ENCODE measurements around the gene CLEC2D.
"Not testable (repeated sequence)": the region's sequence is repeated elsewhere in the genome, so short reads cannot be mapped to it uniquely, and the experiment has no call there.

Gene CLEC2D

DNA sequence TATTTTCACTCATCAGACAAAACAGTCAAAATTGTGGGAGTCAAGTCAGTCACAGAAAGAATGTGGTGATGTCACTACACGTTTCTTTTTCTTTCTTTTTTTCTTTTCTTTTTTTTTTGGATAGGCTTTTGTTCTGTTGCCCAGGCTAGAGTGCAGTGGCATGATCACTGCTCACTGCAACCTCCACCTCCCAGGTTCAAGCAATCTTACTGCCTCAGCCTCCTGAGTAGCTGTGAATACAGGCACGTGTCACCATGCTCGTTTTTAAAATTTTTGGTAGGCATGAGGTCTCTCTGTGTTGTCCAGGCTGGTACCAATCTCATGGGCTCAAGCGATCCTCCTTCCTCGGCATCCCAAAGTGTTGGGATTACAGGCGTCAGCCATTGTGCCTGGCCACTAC is 61.1 kb downstream of the CLEC2D start:
- no peak for DNase-seq (ENCODE audit: low spot score)

DNA sequence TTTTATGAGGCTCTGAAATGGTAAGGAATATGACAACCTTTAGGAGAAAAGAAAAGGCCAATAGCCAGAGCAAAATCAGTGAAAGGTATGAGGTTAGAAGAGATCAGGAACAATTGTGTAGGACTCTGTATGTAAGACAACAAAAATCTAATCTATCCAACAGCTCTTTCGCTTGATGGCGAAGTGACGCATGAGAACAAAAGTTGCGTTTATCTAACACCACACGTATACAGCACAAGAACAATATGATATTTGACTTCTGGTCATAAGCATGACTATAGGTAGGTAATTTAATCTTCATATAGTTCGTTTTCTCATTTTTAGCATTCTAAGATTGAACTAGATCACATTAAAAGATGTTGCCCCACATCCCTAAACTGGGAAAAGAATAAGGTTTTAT is 61.9 kb downstream of the CLEC2D start:
- no peak for DNase-seq (ENCODE audit: low spot score)

DNA sequence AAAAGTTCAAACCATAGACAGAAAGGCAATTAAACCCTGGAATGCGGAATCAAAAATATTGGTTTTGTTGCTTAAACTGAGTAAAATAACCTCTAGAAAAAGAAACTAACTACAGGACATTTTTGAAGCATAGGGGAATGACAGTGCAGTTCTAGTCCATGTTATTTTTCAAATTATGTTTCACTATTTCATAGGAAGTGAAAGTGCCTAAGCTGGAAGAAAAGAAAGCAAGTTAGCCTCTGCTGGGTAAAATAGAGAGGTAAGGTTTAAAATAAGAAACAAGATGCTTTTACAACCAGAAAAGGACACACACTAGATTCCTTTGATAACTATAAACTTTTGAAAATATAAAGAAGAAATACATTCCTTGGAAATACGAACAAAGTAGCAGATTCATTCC is 62.3 kb downstream of the CLEC2D start:
- no peak for DNase-seq (ENCODE audit: low spot score)

GRCh38 chr12:9732921-9733461 is 63.5 kb downstream of the CLEC2D start, which contains the start of gene CLECL1:
TSS of gene CLECL1 (minus strand) at chr12:9733097.
- no peak for DNase-seq (ENCODE audit: low spot score)

GRCh38 chr12:9735601-9736000 is 66.1 kb downstream of the CLEC2D start:
- no peak for DNase-seq (ENCODE audit: low spot score)

DNA sequence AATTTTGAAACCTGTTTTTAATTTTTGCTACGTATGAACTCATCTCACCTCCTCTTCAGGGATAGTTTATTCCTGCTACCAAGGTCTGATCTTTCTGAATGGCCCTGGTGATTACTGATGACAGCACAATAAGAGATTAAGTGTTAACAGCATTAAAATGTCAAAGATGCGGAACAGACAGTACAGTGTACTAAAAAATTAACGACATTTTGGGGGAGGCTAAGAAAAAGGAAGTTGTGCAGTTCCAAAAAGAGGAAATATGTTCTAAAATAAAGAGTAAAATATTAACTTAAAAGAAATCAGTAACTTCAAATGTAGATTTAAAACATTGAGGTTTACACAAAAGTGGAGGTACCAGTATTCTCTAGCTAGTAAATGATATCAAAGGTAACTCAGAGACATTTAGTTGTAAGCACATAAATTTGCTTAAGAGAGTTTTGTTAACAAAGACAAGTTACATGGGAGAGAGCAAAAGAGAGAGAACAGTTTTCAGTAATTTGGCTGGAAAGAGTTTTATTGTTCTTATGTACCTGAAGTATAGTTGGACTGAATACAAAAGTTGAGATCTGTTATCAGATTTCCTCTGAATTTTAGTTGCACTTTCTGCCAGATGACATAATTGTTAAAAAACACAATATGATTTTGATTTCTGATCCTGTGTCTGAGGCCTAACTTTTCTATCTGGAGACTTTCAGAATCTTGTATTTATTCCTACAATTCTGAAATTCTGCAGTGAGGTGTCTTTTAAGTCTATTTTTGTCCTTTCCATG is 67.6 kb downstream of the CLEC2D start:
- no peak for DNase-seq (ENCODE audit: low spot score)

- DNase-seq (ENCODE audit: low spot score), result not testable (repeated sequence)
These were observed 69.4 kb downstream of the CLEC2D start for GRCh38 chr12:9738905-9739304.

DNA sequence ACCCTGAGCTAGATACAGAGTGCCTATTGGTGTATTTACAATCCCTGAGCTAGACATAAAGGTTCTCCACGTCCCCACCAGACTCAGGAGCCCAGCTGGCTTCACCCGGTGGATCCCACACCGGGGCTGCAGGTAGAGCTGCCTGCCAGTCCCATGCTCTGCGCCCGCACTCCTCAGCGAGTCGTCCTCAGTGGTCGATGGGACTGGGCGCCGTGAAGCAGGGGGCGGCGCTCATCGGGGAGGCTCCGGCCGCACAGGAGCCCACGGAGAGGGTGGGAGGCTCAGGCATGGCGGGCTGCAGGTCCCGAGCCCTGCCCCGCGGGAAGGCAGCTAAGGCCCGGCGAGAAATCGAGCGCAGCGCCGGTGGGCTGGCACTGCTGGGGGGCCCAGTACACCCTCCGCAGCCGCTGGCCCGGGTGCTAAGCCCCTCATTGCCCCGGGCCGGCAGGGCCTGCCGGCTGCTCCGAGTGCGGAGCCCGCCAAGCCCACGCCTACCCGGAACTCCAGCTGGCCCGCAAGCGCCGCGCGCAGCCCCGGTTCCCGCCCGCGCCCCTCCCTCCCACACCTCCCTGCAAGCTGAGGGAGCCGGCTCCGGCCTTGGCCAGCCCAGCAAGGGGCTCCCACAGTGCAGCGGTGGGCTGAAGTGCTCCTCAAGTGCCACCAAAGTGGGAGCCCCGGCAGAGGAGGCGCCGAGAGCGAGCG is 70.0 kb downstream of the CLEC2D start:
- DNase-seq (ENCODE audit: low spot score), result not testable (repeated sequence)

- DNase-seq (ENCODE audit: low spot score), result peak; percentile 15
These were observed 70.7 kb downstream of the CLEC2D start for GRCh38 chr12:9740106-9740750.

DNA sequence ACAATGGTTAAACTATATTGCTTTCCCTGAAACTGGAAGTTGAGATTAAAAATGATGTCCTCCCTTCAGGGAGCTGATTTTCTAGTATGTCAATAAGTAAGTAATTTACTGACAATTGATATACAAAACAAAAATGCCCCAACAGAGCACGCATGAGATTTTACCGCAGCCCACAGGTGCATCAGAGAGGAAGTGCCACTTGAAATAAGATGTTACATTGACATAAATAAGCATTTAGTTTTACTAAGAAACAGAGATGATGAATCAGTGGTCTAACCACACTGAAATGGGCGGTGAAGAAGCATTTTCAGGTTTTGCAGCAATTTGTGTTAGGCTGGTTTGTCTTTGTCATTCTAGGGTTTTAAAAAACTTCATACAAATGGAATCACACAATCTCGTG is 72.2 kb downstream of the CLEC2D start:
- DNase-seq (ENCODE audit: low spot score), result no peak

GRCh38 chr12:9742661-9743060 is 73.1 kb downstream of the CLEC2D start:
- no peak for DNase-seq (ENCODE audit: low spot score)

DNA sequence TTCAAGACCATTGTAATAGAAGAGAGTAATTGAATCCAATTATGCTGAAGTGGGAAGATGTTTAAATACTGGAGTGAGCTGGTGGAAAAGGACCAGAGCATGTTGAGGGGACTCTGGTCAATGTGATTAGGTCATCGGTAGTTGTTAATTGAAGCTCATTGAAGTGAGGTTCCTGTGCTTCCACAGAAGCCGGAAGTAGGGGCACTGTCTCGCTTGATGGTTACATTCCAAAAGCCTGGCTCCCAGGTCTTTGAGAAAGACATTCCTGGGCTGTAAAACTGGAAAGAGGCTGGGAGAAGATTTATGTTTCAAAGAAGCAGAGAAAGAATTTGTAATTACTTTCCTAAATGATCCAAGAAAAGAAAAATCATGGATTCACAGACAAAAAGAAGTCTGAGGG is 75.7 kb downstream of the CLEC2D start:
- DNase-seq (ENCODE audit: low spot score), result peak; percentile 11

Measured in iPS-NIHi11 (cell line).